Subcutaneous abdominal adipose tissue (tissue), 5 donors: Measurements from ENCODE around the gene LALBA.

Source experiments
- H3K27ac ChIP-seq: one replicate; pipeline ENCODE4 v1.7.0; 2013; ENCODE audit warnings: low read depth, mild to moderate bottlenecking, inconsistent platforms, low read length, moderate library complexity
- H3K27me3 ChIP-seq, 5 donors: one replicate each; pipeline ENCODE4 v1.7.0; 2013; ENCODE audit warnings: low read length in 5 of 5, inconsistent platforms in 1 of 5; ENCODE audit not compliant: control insufficient read depth in 5 of 5, insufficient read depth in 4 of 5
- H3K36me3 ChIP-seq, 5 donors: one replicate each; pipeline ENCODE4 v1.7.0; 2013; ENCODE audit warnings: low read length in 5 of 5; ENCODE audit not compliant: control insufficient read depth in 5 of 5, insufficient read depth in 5 of 5
- H3K4me1 ChIP-seq, 5 donors: one replicate each; pipeline ENCODE4 v1.7.0; 2013; ENCODE audit warnings: low read length in 5 of 5, mild to moderate bottlenecking in 3 of 5, moderate library complexity in 1 of 5; ENCODE audit not compliant: control insufficient read depth in 5 of 5, insufficient read depth in 5 of 5
- H3K4me3 ChIP-seq, 5 donors: one replicate each; pipeline ENCODE4 v1.7.0; 2013; ENCODE audit warnings: low read length in 5 of 5, low read depth in 1 of 5
- H3K9ac ChIP-seq, 5 donors: one replicate each; pipeline ENCODE4 v1.7.0; 2013; ENCODE audit warnings: low read length in 5 of 5, mild to moderate bottlenecking in 4 of 5, moderate library complexity in 3 of 5
- H3K9me3 ChIP-seq, 5 donors: one replicate each; pipeline ENCODE4 v1.7.0; 2013; ENCODE audit warnings: low read length in 5 of 5; ENCODE audit not compliant: control insufficient read depth in 5 of 5
- donor health status: healthy.
- donor health status: healthy.
- donor health status: healthy.
- donor health status: healthy.
- donor health status: healthy.

The LALBA gene

GRCh38 chr12:48569946-48570345 lies at the start of gene LALBA:
Gene LALBA, minus strand, starts transcription at chr12:48570046. Its CDS starts 26 bp downstream, at chr12:48570020.
- Histone ChIP-seq H3K36me3 (no peaks in the 10 kb centered on the region), H3K4me3 (no peak within 1 kb of the TSS), H3K27me3 (no peaks in the 10 kb centered on the region), H3K27ac (no peak within 1 kb of the TSS), H3K4me1 (no peaks in the 10 kb centered on the region), H3K9me3 (no peaks in the 10 kb centered on the region), H3K9ac (no peak within 1 kb of the TSS)

- H3K27ac ChIP-seq: no peak overlapping the region
- H3K36me3 ChIP-seq: no peaks in the 10 kb centered on the region
- peaks cover 0 to 2% (median 0%) of the 10 kb centered on the region in 5 donors for H3K27me3 ChIP-seq
- no peaks in the 10 kb centered on the region for H3K4me1 ChIP-seq
- H3K4me3 ChIP-seq: no peak overlapping the region
- H3K9ac ChIP-seq: no peak overlapping the region
- H3K9me3 ChIP-seq: peaks cover 0 to 10% (median 7%) of the 10 kb centered on the region in 5 donors
These were observed 48.7 kb upstream of the LALBA start for GRCh38 chr12:48618541-48618940.

- Histone ChIP-seq H3K27ac (no peak overlapping the region), H3K4me3 (no peak overlapping the region), H3K9me3 (peaks cover 0 to 15% (median 11%) of the 10 kb centered on the region in 5 donors), H3K36me3 (no peaks in the 10 kb centered on the region), H3K27me3 (peaks cover 0 to 2% (median 0%) of the 10 kb centered on the region in 5 donors), H3K4me1 (no peaks in the 10 kb centered on the region), H3K9ac (no peak overlapping the region)
These were observed 45.8 kb upstream of the LALBA start for GRCh38 chr12:48615681-48616080.

- H3K4me1 ChIP-seq: no peaks in the 10 kb centered on the region
- H3K27ac ChIP-seq: no peak overlapping the region
- H3K27me3 ChIP-seq: no peaks in the 10 kb centered on the region
- H3K9me3 ChIP-seq: peaks cover 0 to 20% (median 16%) of the 10 kb centered on the region in 5 donors
- no peak overlapping the region for H3K4me3 ChIP-seq
- no peak overlapping the region for H3K9ac ChIP-seq
- no peaks in the 10 kb centered on the region for H3K36me3 ChIP-seq
These were observed 43.5 kb upstream of the LALBA start for GRCh38 chr12:48613321-48613720.

- no peaks in the 10 kb centered on the region for H3K36me3 ChIP-seq
- no peak overlapping the region for H3K27ac ChIP-seq
- peaks cover 0 to 28% (median 15%) of the 10 kb centered on the region in 5 donors for H3K9me3 ChIP-seq
- no peak overlapping the region for H3K9ac ChIP-seq
- H3K27me3 ChIP-seq: peaks cover 0 to 3% (median 0%) of the 10 kb centered on the region in 5 donors
- H3K4me1 ChIP-seq: no peaks in the 10 kb centered on the region
- no peak overlapping the region for H3K4me3 ChIP-seq
These were observed 32.5 kb upstream of the LALBA start for GRCh38 chr12:48602192-48602989.

GRCh38 chr12:48601013-48601756 lies 31.3 kb upstream of the LALBA start:
- H3K9ac ChIP-seq: no peak overlapping the region
- no peak overlapping the region for H3K27ac ChIP-seq
- H3K27me3 ChIP-seq: peaks cover 0 to 3% (median 0%) of the 10 kb centered on the region in 5 donors
- H3K4me1 ChIP-seq: no peaks in the 10 kb centered on the region
- no peaks in the 10 kb centered on the region for H3K36me3 ChIP-seq
- peaks cover 0 to 25% (median 11%) of the 10 kb centered on the region in 5 donors for H3K9me3 ChIP-seq
- no peak overlapping the region for H3K4me3 ChIP-seq

- H3K27ac ChIP-seq: no peak overlapping the region
- H3K9me3 ChIP-seq: peaks cover 0 to 21% (median 8%) of the 10 kb centered on the region in 5 donors
- no peaks in the 10 kb centered on the region for H3K36me3 ChIP-seq
These were observed 30.7 kb upstream of the LALBA start for GRCh38 chr12:48600552-48600951.

GRCh38 chr12:48592591-48593086 lies 22.8 kb upstream of the LALBA start:
- no peak overlapping the region for H3K4me3 ChIP-seq
- no peaks in the 10 kb centered on the region for H3K36me3 ChIP-seq
- H3K4me1 ChIP-seq: no peaks in the 10 kb centered on the region
- no peaks in the 10 kb centered on the region for H3K27me3 ChIP-seq
- H3K9ac ChIP-seq: no peak overlapping the region
- H3K27ac ChIP-seq: no peak overlapping the region
- peaks cover 0 to 10% (median 4%) of the 10 kb centered on the region in 5 donors for H3K9me3 ChIP-seq

More at GRCh38 chr12:48600552-48600951, 30.7 kb upstream of the LALBA start:
- Histone ChIP-seq H3K9ac (no peak overlapping the region), H3K4me1 (no peaks in the 10 kb centered on the region), H3K27me3 (peaks cover 0 to 3% (median 0%) of the 10 kb centered on the region in 5 donors), H3K4me3 (no peak overlapping the region)

GRCh38 chr12:48586361-48586760 lies 16.5 kb upstream of the LALBA start:
- H3K4me1 ChIP-seq: no peaks in the 10 kb centered on the region
- no peaks in the 10 kb centered on the region for H3K36me3 ChIP-seq
- peaks cover 0 to 5% (median 0%) of the 10 kb centered on the region in 5 donors for H3K27me3 ChIP-seq
- H3K27ac ChIP-seq: no peak overlapping the region
- no peak overlapping the region for H3K9ac ChIP-seq
- no peak overlapping the region for H3K4me3 ChIP-seq
- no peaks in the 10 kb centered on the region for H3K9me3 ChIP-seq

- Histone ChIP-seq H3K4me3 (no peak overlapping the region), H3K9ac (no peak overlapping the region), H3K4me1 (no peaks in the 10 kb centered on the region), H3K27ac (no peak overlapping the region), H3K27me3 (peaks cover 0 to 5% (median 0%) of the 10 kb centered on the region in 5 donors), H3K9me3 (no peaks in the 10 kb centered on the region), H3K36me3 (no peaks in the 10 kb centered on the region)
These were observed 13.9 kb upstream of the LALBA start for GRCh38 chr12:48583728-48584127.
